Activated CD4-positive, alpha-beta memory T cell treated with anti-CD3 and anti-CD28 coated beads, Interleukin-2, amount 10 ng/mL, durations not matched to agents 7 days and 5 days (primary cell): ENCODE data around the gene EZR. TPM values are rescaled to one million over a fixed set of nuclear protein-coding genes. Genes with fewer than 3 reads are reported as not detected.

Experiments used
- CTCF ChIA-PET: fragments of 350-600 bp; sonication (Branson Sonifier 250); formaldehyde crosslinking; loops from one replicate; lab custom pipeline; 2021; ENCODE audit warnings: antibody characterized with exemption, inconsistent platforms; lab: Charles Lee
- POLR2A ChIA-PET: fragments of 350-600 bp; sonication (Branson Sonifier 250); formaldehyde crosslinking; loops from one replicate; lab custom pipeline; 2021; ENCODE audit warnings: antibody characterized with exemption; lab: Charles Lee
- DNase-seq: peaks from one replicate; pipeline ENCODE4 v3.0.0-alpha.2; 2020
- H3K27ac Mint-ChIP-seq: one replicate; pipeline ENCODE4 v1.8.0; 2021; ENCODE audit warnings: mild to moderate bottlenecking, mixed read lengths
- H3K27me3 Mint-ChIP-seq: one replicate; pipeline ENCODE4 v1.8.0; 2021; ENCODE audit warnings: mixed read lengths
- H3K36me3 Mint-ChIP-seq: one replicate; pipeline ENCODE4 v1.8.0; 2021; ENCODE audit warnings: low read depth, mixed read lengths
- H3K4me1 Mint-ChIP-seq: one replicate; pipeline ENCODE4 v1.8.0; 2021; ENCODE audit warnings: mixed read lengths
- H3K4me3 Mint-ChIP-seq: one replicate; pipeline ENCODE4 v1.8.0; 2021; ENCODE audit warnings: mild to moderate bottlenecking, mixed read lengths
- H3K9me3 Mint-ChIP-seq: one replicate; pipeline ENCODE4 v1.8.0; 2021; ENCODE audit warnings: mixed read lengths
- total RNA-seq, 2 experiments: library from RNA; stranded (reverse); gene quantifications; one replicate each; pipeline ENCODE4 v1.2.3, GENCODE V29; 2021

The EZR gene
- total RNA-seq, 2 experiments from 2014 or later = 225 to 228 TPM

DNA sequence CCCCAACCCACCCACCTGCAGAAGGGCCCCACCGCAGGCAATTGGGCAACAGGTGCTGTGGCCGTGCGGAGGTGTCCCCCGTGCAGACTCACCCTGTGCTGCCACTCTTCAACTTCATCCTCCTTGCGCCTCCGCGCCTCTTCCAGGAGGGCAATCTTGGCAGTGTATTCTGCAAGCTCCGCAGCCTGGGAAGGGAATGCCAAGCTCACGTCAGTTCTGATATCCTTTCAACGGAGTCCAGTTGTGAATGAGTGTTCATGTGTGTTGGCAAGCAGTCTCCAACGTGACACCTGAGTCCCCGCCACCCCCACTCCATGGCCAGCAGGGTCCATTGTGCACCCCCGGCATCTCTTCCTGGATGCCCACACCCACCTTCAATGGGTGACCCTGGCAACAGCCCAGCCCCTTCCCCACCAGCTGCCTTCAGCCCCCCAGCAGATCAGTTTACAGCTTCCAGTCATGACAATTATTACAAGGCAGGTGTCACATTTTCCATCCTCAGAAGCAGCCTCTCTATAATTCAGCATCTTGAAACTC, 49.9 kb downstream of the EZR start:
- CTCF ChIA-PET = interaction anchor here (2.8 kb wide), 1 partner anchor 203 kb away, joined by 7 read pairs; no protein-coding TSS in a partner anchor
- H3K9me3 Mint-ChIP-seq = no peaks in the 10 kb centered on the region
- no peak overlapping the region for H3K4me3 Mint-ChIP-seq
- no peak for DNase-seq
- H3K27ac Mint-ChIP-seq = no peak overlapping the region
- POLR2A ChIA-PET = interaction anchor here (1.1 kb wide), 1 partner anchor 9 kb away, joined by 3 read pairs; no protein-coding TSS in a partner anchor
- peaks cover 93% of the 10 kb centered on the region for H3K36me3 Mint-ChIP-seq
- H3K27me3 Mint-ChIP-seq = no peaks in the 10 kb centered on the region
- H3K4me1 Mint-ChIP-seq = peaks cover 38% of the 10 kb centered on the region

GRCh38 chr6:158768436-158768835, 50.7 kb downstream of the EZR start:
- no peak overlapping the region for H3K27ac Mint-ChIP-seq
- H3K27me3 Mint-ChIP-seq = no peaks in the 10 kb centered on the region
- H3K9me3 Mint-ChIP-seq = no peaks in the 10 kb centered on the region
- no peak for DNase-seq
- peaks cover 29% of the 10 kb centered on the region for H3K4me1 Mint-ChIP-seq
- H3K4me3 Mint-ChIP-seq = no peak overlapping the region
- ChIA-PET POLR2A (interaction anchor here (1.1 to 1.5 kb wide), 2 partner anchors 8 to 21 kb away, joined by 3 to 6 read pairs; no protein-coding TSS in a partner anchor), CTCF (interaction anchor here (0.6 to 2.8 kb wide), 3 partner anchors 66 to 204 kb away, joined by 3 to 7 read pairs (median 4); no protein-coding TSS in a partner anchor)
- H3K36me3 Mint-ChIP-seq = peaks cover 91% of the 10 kb centered on the region

- H3K36me3 Mint-ChIP-seq = peaks cover 91% of the 10 kb centered on the region
- H3K27me3 Mint-ChIP-seq = no peaks in the 10 kb centered on the region
- ChIA-PET POLR2A (interaction anchor here (1.5 kb wide), 1 partner anchor 21 kb away, joined by 6 read pairs; no protein-coding TSS in a partner anchor), CTCF (interaction anchor here (1.1 to 2.8 kb wide), 2 partner anchors 65 to 205 kb away, joined by 3 to 7 read pairs; no protein-coding TSS in a partner anchor)
- no peak overlapping the region for H3K4me3 Mint-ChIP-seq
- no peaks in the 10 kb centered on the region for H3K9me3 Mint-ChIP-seq
- H3K4me1 Mint-ChIP-seq = peaks cover 22% of the 10 kb centered on the region
- DNase-seq = no peak
- peak overlapping the region; percentile 55 for H3K27ac Mint-ChIP-seq
Observed at GRCh38 chr6:158767709-158768108, 51.5 kb downstream of the EZR start.

- H3K4me3 Mint-ChIP-seq = no peak overlapping the region
- peaks cover 92% of the 10 kb centered on the region for H3K36me3 Mint-ChIP-seq
- POLR2A ChIA-PET = interaction anchor here (1.1 to 1.5 kb wide), 2 partner anchors 22 to 121 kb away, joined by 3 to 6 read pairs; no protein-coding TSS in a partner anchor
Observed at GRCh38 chr6:158766621-158767455, 52.3 kb downstream of the EZR start.

DNA sequence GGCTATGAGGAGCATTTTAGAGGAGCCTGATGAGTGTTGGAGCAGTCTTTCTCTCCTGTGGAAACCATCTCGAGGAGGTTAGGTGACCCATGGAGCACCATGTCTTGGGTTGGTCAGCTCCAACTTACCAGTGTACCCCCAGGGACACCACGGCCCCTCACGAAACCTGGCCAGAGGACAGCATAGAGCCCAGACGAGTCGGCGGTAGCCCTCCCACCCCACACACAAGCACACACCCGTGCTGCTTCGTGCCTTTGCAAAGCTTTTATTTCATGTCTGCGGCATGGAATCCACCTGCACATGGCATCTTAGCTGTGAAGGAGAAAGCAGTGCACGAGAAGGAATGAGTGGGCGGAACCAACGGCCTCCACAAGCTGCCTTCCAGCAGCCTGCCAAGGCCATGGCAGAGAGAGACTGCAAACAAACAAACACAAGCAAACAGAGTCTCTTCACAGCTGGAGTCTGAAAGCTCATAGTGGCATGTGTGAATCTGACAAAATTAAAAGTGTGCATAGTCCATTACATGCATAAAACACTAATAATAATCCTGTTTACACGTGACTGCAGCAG, 53.6 kb downstream of the EZR start:
- POLR2A ChIA-PET = interaction anchor here (0.6 to 0.9 kb wide), 2 partner anchors 11 to 104 kb away, joined by 3 read pairs; no protein-coding TSS in a partner anchor
- H3K9me3 Mint-ChIP-seq = no peaks in the 10 kb centered on the region

More at GRCh38 chr6:158766621-158767455, 52.3 kb downstream of the EZR start:
- no peaks in the 10 kb centered on the region for H3K27me3 Mint-ChIP-seq
- peaks cover 13% of the 10 kb centered on the region for H3K4me1 Mint-ChIP-seq
- no peaks in the 10 kb centered on the region for H3K9me3 Mint-ChIP-seq
- CTCF ChIA-PET = interaction anchor here (1.1 to 1.8 kb wide), 4 partner anchors 64 to 242 kb away, joined by 3 to 6 read pairs (median 4); no protein-coding TSS in a partner anchor
- no peak overlapping the region for H3K27ac Mint-ChIP-seq
- no peak for DNase-seq

DNA sequence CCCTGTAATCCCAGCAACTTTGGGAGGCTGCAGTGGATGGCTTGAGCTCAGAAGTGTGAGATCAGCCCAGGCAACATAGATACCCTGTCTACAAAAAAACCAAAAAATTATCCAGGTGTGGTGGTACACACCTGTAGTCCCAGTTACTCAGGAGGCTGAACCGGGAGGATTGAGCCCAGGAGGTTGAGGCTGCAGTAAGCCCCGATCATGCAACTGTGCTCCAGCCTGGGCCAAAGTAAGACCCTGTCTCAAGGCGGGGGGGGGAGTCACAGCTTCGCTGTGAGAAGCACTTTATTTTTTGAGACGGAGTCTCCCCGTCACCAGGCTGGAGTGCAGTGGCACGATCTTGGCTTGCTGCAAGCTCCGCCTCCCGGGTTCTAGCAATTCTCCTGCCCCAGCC, 54.2 kb downstream of the EZR start:
- peaks cover 82% of the 10 kb centered on the region for H3K36me3 Mint-ChIP-seq
- POLR2A ChIA-PET = interaction anchor here (1.2 to 1.4 kb wide), 2 partner anchors 9 to 22 kb away, joined by 3 to 4 read pairs; no protein-coding TSS in a partner anchor
- CTCF ChIA-PET = interaction anchor here (1.6 to 1.8 kb wide), 2 partner anchors 61 to 207 kb away, joined by 4 to 6 read pairs; no protein-coding TSS in a partner anchor

More for the DNA sequence above, 53.6 kb downstream of the EZR start:
- peaks cover 89% of the 10 kb centered on the region for H3K36me3 Mint-ChIP-seq
- no peak for DNase-seq
- CTCF ChIA-PET = interaction anchor here (1.3 to 1.8 kb wide), 4 partner anchors 62 to 243 kb away, joined by 3 to 6 read pairs (median 4); no protein-coding TSS in a partner anchor
- no peak overlapping the region for H3K4me3 Mint-ChIP-seq
- no peaks in the 10 kb centered on the region for H3K27me3 Mint-ChIP-seq
- H3K27ac Mint-ChIP-seq = no peak overlapping the region
- H3K4me1 Mint-ChIP-seq = peaks cover under 1% of the 10 kb centered on the region

GRCh38 chr6:158764183-158764849, 54.9 kb downstream of the EZR start:
- H3K4me3 Mint-ChIP-seq = no peak overlapping the region
- POLR2A ChIA-PET = interaction anchor here (1.1 to 1.4 kb wide), 4 partner anchors 9 to 46 kb away, joined by 3 to 4 read pairs (median 3); no protein-coding TSS in a partner anchor
- no peaks in the 10 kb centered on the region for H3K4me1 Mint-ChIP-seq
- DNase-seq = no peak
- CTCF ChIA-PET = interaction anchor here (1.6 kb wide), 1 partner anchor 61 kb away, joined by 4 read pairs; no protein-coding TSS in a partner anchor
- no peaks in the 10 kb centered on the region for H3K27me3 Mint-ChIP-seq
- H3K36me3 Mint-ChIP-seq = peaks cover 76% of the 10 kb centered on the region
- peak overlapping the region; percentile 54 for H3K27ac Mint-ChIP-seq
- H3K9me3 Mint-ChIP-seq = no peaks in the 10 kb centered on the region

More for the DNA sequence above, 54.2 kb downstream of the EZR start:
- Mint-ChIP-seq H3K4me1 (no peaks in the 10 kb centered on the region), H3K27me3 (no peaks in the 10 kb centered on the region), H3K4me3 (no peak overlapping the region), H3K27ac (no peak overlapping the region), H3K9me3 (no peaks in the 10 kb centered on the region)
- DNase-seq = no peak

GRCh38 chr6:158763434-158764182, 55.6 kb downstream of the EZR start:
- no peaks in the 10 kb centered on the region for H3K9me3 Mint-ChIP-seq
- peaks cover 74% of the 10 kb centered on the region for H3K36me3 Mint-ChIP-seq
- H3K4me1 Mint-ChIP-seq = no peaks in the 10 kb centered on the region
- no peaks in the 10 kb centered on the region for H3K27me3 Mint-ChIP-seq
- H3K4me3 Mint-ChIP-seq = no peak overlapping the region
- CTCF ChIA-PET = interaction anchor here (1.1 kb wide), 1 partner anchor 24 kb away, joined by 3 read pairs; no protein-coding TSS in a partner anchor
- peak overlapping the region; percentile 54 for H3K27ac Mint-ChIP-seq
- POLR2A ChIA-PET = interaction anchor here (1.1 to 1.5 kb wide), 6 partner anchors 8 to 120 kb away, joined by 3 to 7 read pairs (median 3); partner anchors contain the start of gene DYNLT1
- DNase-seq = no peak

- H3K36me3 Mint-ChIP-seq = peaks cover 67% of the 10 kb centered on the region
- H3K4me1 Mint-ChIP-seq = no peaks in the 10 kb centered on the region
- ChIA-PET CTCF (interaction anchor here (1.1 kb wide), 1 partner anchor 23 kb away, joined by 3 read pairs; no protein-coding TSS in a partner anchor), POLR2A (interaction anchor here (0.9 to 1.5 kb wide), 4 partner anchors 21 to 119 kb away, joined by 3 to 7 read pairs (median 3); partner anchors contain the start of gene DYNLT1)
- no peaks in the 10 kb centered on the region for H3K9me3 Mint-ChIP-seq
- DNase-seq = no peak
- H3K4me3 Mint-ChIP-seq = no peak overlapping the region
- peak overlapping the region; percentile 13 for H3K27ac Mint-ChIP-seq
- no peaks in the 10 kb centered on the region for H3K27me3 Mint-ChIP-seq
Observed at GRCh38 chr6:158762787-158763433, 56.3 kb downstream of the EZR start.

DNA sequence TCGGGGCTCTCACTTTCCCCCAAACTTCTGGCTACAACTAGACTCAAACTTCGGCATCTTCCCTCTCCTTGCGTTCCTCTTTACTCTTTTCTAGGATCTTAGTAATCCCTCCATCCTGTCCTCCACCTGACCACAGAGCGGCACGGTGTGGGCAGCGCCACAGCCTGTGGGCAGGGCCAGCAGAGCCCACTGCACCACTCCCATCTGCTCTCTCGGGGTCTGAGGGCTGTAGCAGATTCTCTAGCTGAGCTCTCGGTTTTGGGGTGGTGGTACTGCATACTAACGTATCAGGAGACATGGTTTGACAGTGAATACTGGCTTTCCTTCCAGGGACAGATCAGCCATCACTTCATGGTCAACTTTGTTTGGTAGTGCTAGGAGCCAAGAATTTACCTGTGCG, 57.4 kb downstream of the EZR start:
- DNase-seq = no peak
- ChIA-PET CTCF (no interaction called here), POLR2A (interaction anchor here (1.4 to 1.5 kb wide), 2 partner anchors 14 to 39 kb away, joined by 3 to 4 read pairs; no protein-coding TSS in a partner anchor)
- Mint-ChIP-seq H3K4me3 (no peak overlapping the region), H3K9me3 (no peaks in the 10 kb centered on the region), H3K27me3 (no peaks in the 10 kb centered on the region), H3K27ac (peak overlapping the region; percentile 44), H3K36me3 (peaks cover 64% of the 10 kb centered on the region), H3K4me1 (no peaks in the 10 kb centered on the region)
